A549 (cell line): ENCODE results near the gene SRPK2.

Experiments used
- HMGXB4 ChIP-seq: fragments of 250-450 bp; sonication (Bioruptor Pico); IDR thresholded peaks from 2 replicates; pipeline ENCODE4 v1.5.0; 2021; ENCODE audit warnings: mild to moderate bottlenecking, moderate library complexity, borderline replicate concordance
- JUN ChIP-seq, 2 experiments: fragments of >200 bp; sonication (Bioruptor Twin); formaldehyde crosslinking; IDR thresholded peaks; 2 replicates in 1 of 2; 3 replicates in 1 of 2; pipeline ENCODE4 v1.6.1; 2016 to 2017

GRCh38 chr7:105219771-105220160 lies 169.0 kb downstream of the SRPK2 start:
- TF ChIP-seq HMGXB4, result no peak
- TF ChIP-seq JUN (IDR thresholded peaks at IDR 0.05), result no peak
